KG1 (cell line): ENCODE data around the gene STXBP1.
"Not testable (repeated sequence)": the region's sequence is repeated elsewhere in the genome, so short reads cannot be mapped to it uniquely, and the experiment has no call there.

Experiments used
- DNase-seq: peaks from one replicate; lab custom pipeline; 2025; lab: John Stamatoyannopoulos, UW

The STXBP1 gene

GRCh38 chr9:127621339-127621970 lies 9.4 kb downstream of the STXBP1 start:
- not testable (repeated sequence) for DNase-seq

GRCh38 chr9:127626752-127627493 lies 14.8 kb downstream of the STXBP1 start:
- no peak for DNase-seq

GRCh38 chr9:127627494-127627855 lies 15.4 kb downstream of the STXBP1 start:
- no peak for DNase-seq

GRCh38 chr9:127628758-127629467 lies 16.8 kb downstream of the STXBP1 start:
- no peak for DNase-seq

- DNase-seq: no peak
These were observed 17.5 kb downstream of the STXBP1 start for GRCh38 chr9:127629468-127630081.

- no peak for DNase-seq
These were observed 21.3 kb downstream of the STXBP1 start for GRCh38 chr9:127633216-127633862.

GRCh38 chr9:127634021-127634420 lies 21.9 kb downstream of the STXBP1 start:
- DNase-seq: no peak

- no peak for DNase-seq
These were observed 22.6 kb downstream of the STXBP1 start for GRCh38 chr9:127634698-127635097.

- DNase-seq: no peak
These were observed 23.2 kb downstream of the STXBP1 start for GRCh38 chr9:127635201-127635735.

- no peak for DNase-seq
These were observed 25.3 kb downstream of the STXBP1 start for GRCh38 chr9:127637322-127637847.

- DNase-seq: no peak
These were observed 28.9 kb downstream of the STXBP1 start for GRCh38 chr9:127640908-127641545.

GRCh38 chr9:127642082-127642740 lies 30.1 kb downstream of the STXBP1 start:
- DNase-seq: no peak

GRCh38 chr9:127644146-127644827 lies 32.2 kb downstream of the STXBP1 start:
- DNase-seq: no peak

- no peak for DNase-seq
These were observed 32.9 kb downstream of the STXBP1 start for GRCh38 chr9:127644943-127645342.

- no peak for DNase-seq
These were observed 35.4 kb downstream of the STXBP1 start for GRCh38 chr9:127647451-127647850.

GRCh38 chr9:127650518-127650917 lies 38.4 kb downstream of the STXBP1 start:
- no peak for DNase-seq

GRCh38 chr9:127651697-127652610 lies 39.9 kb downstream of the STXBP1 start:
- no peak for DNase-seq

- DNase-seq: no peak
These were observed 40.7 kb downstream of the STXBP1 start for GRCh38 chr9:127652733-127653132.

GRCh38 chr9:127654619-127655018 lies 42.5 kb downstream of the STXBP1 start:
- no peak for DNase-seq
